Measurements from ENCODE around the gene C10orf90. TPM values are rescaled to one million over a fixed set of nuclear protein-coding genes. Genes with fewer than 3 reads are reported as not detected.

The C10orf90 gene
- total RNA-seq, 1 experiment from 2014 or later = not detected

DNA sequence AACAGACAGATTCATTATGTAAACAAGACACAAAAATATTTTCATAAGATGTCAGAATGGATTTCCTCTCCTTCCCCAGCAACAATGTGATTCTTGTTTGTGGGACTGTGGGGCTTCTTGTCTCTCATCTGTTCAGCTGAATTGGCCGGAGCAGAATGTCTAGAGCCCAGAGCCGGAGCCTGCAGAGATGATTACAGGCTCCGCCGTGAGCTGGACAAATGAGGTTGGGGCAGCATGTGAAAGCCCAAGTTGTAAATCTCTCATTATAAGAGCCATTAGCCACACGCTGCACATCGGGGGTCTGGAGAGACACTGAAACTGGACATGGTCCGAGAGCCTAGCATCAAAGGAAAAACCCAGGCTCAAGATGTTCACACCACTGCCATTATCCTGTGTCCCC lies 145.2 kb downstream of the C10orf90 start:
- Histone ChIP-seq H2BK15ac (ENCODE audit: low read depth, low read length) (no peak overlapping the region), H2BK20ac (ENCODE audit: low read depth, low read length, poor library complexity, severe bottlenecking) (no peak overlapping the region), H3K27me3 (ENCODE audit: insufficient read depth, low read length) (no peaks in the 10 kb centered on the region), H3K4me2 (ENCODE audit: insufficient read depth, insufficient read length, low read length) (no peak overlapping the region), H3K79me2 (ENCODE audit: insufficient read depth, low read length) (no peaks in the 10 kb centered on the region), H3K56ac (ENCODE audit: insufficient read length, low read depth, low read length) (no peak overlapping the region), H2BK5ac (ENCODE audit: insufficient read length, low read length) (no peak overlapping the region), H3K4me1 (ENCODE audit: insufficient read depth, low read length) (no peaks in the 10 kb centered on the region), H4K20me1 (ENCODE audit: control insufficient read depth, insufficient read depth, insufficient read length) (no peaks in the 10 kb centered on the region), H3K23me2 (ENCODE audit: insufficient read length, low read depth, low read length, poor library complexity, severe bottlenecking) (no peaks in the 10 kb centered on the region), H3K23ac (ENCODE audit: insufficient read length, low read depth, low read length) (no peak overlapping the region), H3K14ac (ENCODE audit: insufficient read depth, low read length) (no peak overlapping the region), H2BK120ac (ENCODE audit: low read depth, low read length, poor library complexity, severe bottlenecking) (no peak overlapping the region), H4K8ac (replicated peaks; ENCODE audit: insufficient read length, low read depth, low read length) (no peak overlapping the region), H3K4ac (ENCODE audit: low read depth, low read length) (no peak overlapping the region), H4K5ac (ENCODE audit: insufficient read length, low read depth, low read length) (no peak overlapping the region), H3K9me3 (ENCODE audit: control insufficient read depth, low read depth, low read length) (no peaks in the 10 kb centered on the region), H3K79me1 (ENCODE audit: insufficient read depth, low read depth, low read length, poor library complexity, severe bottlenecking) (no peaks in the 10 kb centered on the region), H2AFZ (ENCODE audit: low read length) (no peak overlapping the region), H2BK12ac (ENCODE audit: insufficient read length, low read depth, low read length) (no peak overlapping the region), H4K91ac (ENCODE audit: insufficient read length, low read depth, low read length) (no peak overlapping the region), H3K9ac (ENCODE audit: extremely low read depth, insufficient read length, low read length) (no peak overlapping the region), H2AK5ac (ENCODE audit: insufficient read length, low read length) (no peak overlapping the region), H3T11ph (ENCODE audit: low read length) (no peak overlapping the region), H3K27ac (ENCODE audit: insufficient read length, low read depth, low read length) (no peak overlapping the region), H3K18ac (ENCODE audit: insufficient read length, low read depth, low read length) (no peak overlapping the region)
- DNase-seq = no peak
- H3K9me3 Mint-ChIP-seq = no peaks in the 10 kb centered on the region; a peak in 1 of 5 replicates
- no peaks in the 10 kb centered on the region; a peak in 1 of 7 replicates for H3K36me3 Mint-ChIP-seq (ENCODE audit: insufficient read depth in 1 of 3, low read depth in 3 of 3)
- WGBS (ENCODE audit: extremely low coverage, insufficient read length, low lambda C conversion rate) = no CpG with 5 or more reads among the region's 7 CpGs
- H3K27ac Mint-ChIP-seq = no peak overlapping the region
- TF ChIP-seq, protein P1, sequence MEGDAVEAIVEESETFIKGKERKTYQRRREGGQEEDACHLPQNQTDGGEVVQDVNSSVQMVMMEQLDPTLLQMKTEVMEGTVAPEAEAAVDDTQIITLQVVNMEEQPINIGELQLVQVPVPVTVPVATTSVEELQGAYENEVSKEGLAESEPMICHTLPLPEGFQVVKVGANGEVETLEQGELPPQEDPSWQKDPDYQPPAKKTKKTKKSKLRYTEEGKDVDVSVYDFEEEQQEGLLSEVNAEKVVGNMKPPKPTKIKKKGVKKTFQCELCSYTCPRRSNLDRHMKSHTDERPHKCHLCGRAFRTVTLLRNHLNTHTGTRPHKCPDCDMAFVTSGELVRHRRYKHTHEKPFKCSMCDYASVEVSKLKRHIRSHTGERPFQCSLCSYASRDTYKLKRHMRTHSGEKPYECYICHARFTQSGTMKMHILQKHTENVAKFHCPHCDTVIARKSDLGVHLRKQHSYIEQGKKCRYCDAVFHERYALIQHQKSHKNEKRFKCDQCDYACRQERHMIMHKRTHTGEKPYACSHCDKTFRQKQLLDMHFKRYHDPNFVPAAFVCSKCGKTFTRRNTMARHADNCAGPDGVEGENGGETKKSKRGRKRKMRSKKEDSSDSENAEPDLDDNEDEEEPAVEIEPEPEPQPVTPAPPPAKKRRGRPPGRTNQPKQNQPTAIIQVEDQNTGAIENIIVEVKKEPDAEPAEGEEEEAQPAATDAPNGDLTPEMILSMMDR (conservative IDR thresholded peaks at IDR 0.05) = no peak
- no peak overlapping the region for H3K4me3 Mint-ChIP-seq
- H3K27me3 Mint-ChIP-seq (ENCODE audit: low read depth) = peaks cover 2% of the 10 kb centered on the region; the same call in 1 of the 2 replicates
- H3K4me1 Mint-ChIP-seq = peaks cover 7 to 10% of the 10 kb centered on the region in 2 experiments

Data from H9 (cell line).